GM13977 (cell line): ENCODE measurements around the gene WASF3.

Source experiments
- DNase-seq: peaks from one replicate; pipeline ENCODE4 v3.0.0; 2012; ENCODE audit warnings: low spot score
- CTCF ChIP-seq: IDR thresholded peaks from 2 replicates; pipeline ENCODE4 v1.5.1; 2012; ENCODE audit warnings: mild to moderate bottlenecking, control low read depth; ENCODE audit not compliant: insufficient read depth; ENCODE audit errors: extremely low read depth, missing control alignments
- in situ Hi-C: fragments of 300-500 bp; cut with MboI; formaldehyde crosslinking; loops from one replicate; pipeline ENCODE4 v1.12.0; 2022; ENCODE audit warnings: low sequenced_read_pairs, low pct_unique_long_range_greater_than_20kb, mixed read lengths, inconsistent platforms; ENCODE audit not compliant: unreplicated experiment

WASF3 gene

GRCh38 chr13:26668357-26669146 lies 111.1 kb downstream of the WASF3 start:
- no peak for DNase-seq
- in situ Hi-C loops: no loop called here
- no peak for TF ChIP-seq CTCF

- no peak for DNase-seq
- TF ChIP-seq CTCF: no peak
- in situ Hi-C loops: no loop called here
These were observed 116.4 kb downstream of the WASF3 start for GRCh38 chr13:26673890-26674289.

- in situ Hi-C loops: loop anchor here (25.0 kb wide), 1 partner anchor 490 kb away; no protein-coding TSS in a partner anchor
- no peak for TF ChIP-seq CTCF
- no peak for DNase-seq
These were observed 119.7 kb downstream of the WASF3 start for GRCh38 chr13:26677156-26677555.

GRCh38 chr13:26678330-26678729 lies 120.8 kb downstream of the WASF3 start:
- in situ Hi-C loops: loop anchor here (25.0 kb wide), 1 partner anchor 491 kb away; no protein-coding TSS in a partner anchor
- DNase-seq: no peak
- no peak for TF ChIP-seq CTCF

GRCh38 chr13:26678796-26679195 lies 121.3 kb downstream of the WASF3 start:
- TF ChIP-seq CTCF: no peak
- DNase-seq: no peak
- in situ Hi-C loops: loop anchor here (25.0 kb wide), 1 partner anchor 491 kb away; no protein-coding TSS in a partner anchor

GRCh38 chr13:26679411-26680122 lies 122.1 kb downstream of the WASF3 start:
- in situ Hi-C loops: loop anchor here (25.0 kb wide), 1 partner anchor 492 kb away; no protein-coding TSS in a partner anchor

More at GRCh38 chr13:26679411-26680122, 122.1 kb downstream of the WASF3 start:
- no peak for TF ChIP-seq CTCF
- no peak for DNase-seq
